ENCODE results near the gene RNASEH2B. TPM values are rescaled to one million over a fixed set of nuclear protein-coding genes. Genes with fewer than 3 reads are reported as not detected.

Gene RNASEH2B
- polyA plus RNA-seq, 2 of the 4 experiments (the other 2 are of a cell fraction) = 27.5 to 73.5 TPM

GRCh38 chr13:51001335-51001734, 91.7 kb downstream of the RNASEH2B start:
- no peak for TF ChIP-seq ZC3H11A (IDR thresholded peaks at IDR 0.05)
- no peak for TF ChIP-seq RFX5 (IDR thresholded peaks at IDR 0.05)
- TF ChIP-seq, protein P1, sequence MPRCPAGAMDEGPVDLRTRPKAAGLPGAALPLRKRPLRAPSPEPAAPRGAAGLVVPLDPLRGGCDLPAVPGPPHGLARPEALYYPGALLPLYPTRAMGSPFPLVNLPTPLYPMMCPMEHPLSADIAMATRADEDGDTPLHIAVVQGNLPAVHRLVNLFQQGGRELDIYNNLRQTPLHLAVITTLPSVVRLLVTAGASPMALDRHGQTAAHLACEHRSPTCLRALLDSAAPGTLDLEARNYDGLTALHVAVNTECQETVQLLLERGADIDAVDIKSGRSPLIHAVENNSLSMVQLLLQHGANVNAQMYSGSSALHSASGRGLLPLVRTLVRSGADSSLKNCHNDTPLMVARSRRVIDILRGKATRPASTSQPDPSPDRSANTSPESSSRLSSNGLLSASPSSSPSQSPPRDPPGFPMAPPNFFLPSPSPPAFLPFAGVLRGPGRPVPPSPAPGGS (IDR thresholded peaks at IDR 0.05) = no peak
- TF ChIP-seq POLR2AphosphoS2 (conservative IDR thresholded peaks at IDR 0.05; ENCODE audit: low read length) = no peak
- no peak for TF ChIP-seq ATOH8 (CRISPR knock-in tag; IDR thresholded peaks at IDR 0.05; ENCODE audit: low read depth)
- no peak for TF ChIP-seq ZSCAN20 (CRISPR knock-in tag; IDR thresholded peaks at IDR 0.05)
- no peak for TF ChIP-seq ELK1 (IDR thresholded peaks at IDR 0.05; ENCODE audit: low read depth, low read length)
- TF ChIP-seq FOXS1 (CRISPR knock-in tag; IDR thresholded peaks at IDR 0.05) = no peak
- no peak for TF ChIP-seq KDM1A (IDR thresholded peaks at IDR 0.05; ENCODE audit: low read depth)
- TF ChIP-seq GATA3 (IDR thresholded peaks at IDR 0.05; ENCODE audit: borderline replicate concordance) = no peak
- TF ChIP-seq SMC3 (IDR thresholded peaks at IDR 0.05) = no peak
- no peak for TF ChIP-seq JUNB (IDR thresholded peaks at IDR 0.05)
- TF ChIP-seq TP53 (CRISPR knock-in tag; IDR thresholded peaks at IDR 0.05) = no peak
- TF ChIP-seq MAZ (IDR thresholded peaks at IDR 0.05; ENCODE audit: borderline replicate concordance, low read depth, low read length) = no peak
- no peak for TF ChIP-seq CTCF (IDR thresholded peaks at IDR 0.05)
- no peak for TF ChIP-seq PBX3 (IDR thresholded peaks at IDR 0.05)
- no peak for TF ChIP-seq RARB (CRISPR knock-in tag; IDR thresholded peaks at IDR 0.05)
- TF ChIP-seq KDM5A (IDR thresholded peaks at IDR 0.05) = no peak
- TF ChIP-seq CHD2 (IDR thresholded peaks at IDR 0.05; ENCODE audit: low read length, partially characterized antibody) = no peak
- Histone ChIP-seq H3K4me1 (no peaks in the 10 kb centered on the region), H3K9me3 (no peaks in the 10 kb centered on the region), H3K27ac (no peak overlapping the region), H3K4me2 (no peak overlapping the region), H3K4me3 (no peak overlapping the region)
- FAIRE-seq (no peak), ATAC-seq (no peak), DNase-seq (ENCODE audit: low read depth in 1 of 2, low spot score in 1 of 2) (no peak)
- WGBS (ENCODE audit: missing lambda C conversion rate) = 58% methylated on average over 4 of the region's 8 CpGs
- POLR2A ChIA-PET = no interaction called here
- CTCF ChIA-PET = no interaction called here

DNA sequence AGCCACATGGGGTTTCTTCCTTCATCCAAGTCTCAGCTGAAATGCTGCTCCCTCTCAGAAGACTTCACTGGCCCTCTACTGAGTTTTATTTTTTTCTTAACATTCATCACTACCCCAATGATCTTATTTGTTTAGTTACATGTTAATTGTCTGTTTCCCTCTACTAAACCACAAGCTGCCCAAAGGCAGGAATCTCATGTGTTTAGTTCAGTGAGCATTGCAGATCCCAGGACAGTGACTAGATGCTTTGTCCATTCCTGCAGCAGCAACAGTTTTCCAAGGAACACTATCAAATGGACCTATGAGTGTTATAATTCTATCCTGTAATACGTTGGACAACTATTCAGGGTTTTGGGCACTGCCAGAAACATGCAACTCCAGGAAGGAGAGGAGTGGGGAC, 93.1 kb downstream of the RNASEH2B start:
- Histone ChIP-seq H3K4me1 (no peaks in the 10 kb centered on the region), H3K9me3 (no peaks in the 10 kb centered on the region), H3K4me3 (no peak overlapping the region), H3K27ac (no peak overlapping the region), H3K4me2 (no peak overlapping the region)
- FAIRE-seq (no peak), ATAC-seq (no peak), DNase-seq (ENCODE audit: low read depth in 1 of 2, low spot score in 1 of 2) (no peak)
- 25% methylated on average over 1 of the region's 1 CpG for WGBS (ENCODE audit: missing lambda C conversion rate)
- no peak for TF ChIP-seq JUN (IDR thresholded peaks at IDR 0.05)
- TF ChIP-seq GATA3 (IDR thresholded peaks at IDR 0.05; ENCODE audit: borderline replicate concordance) = no peak
- TF ChIP-seq JUNB (IDR thresholded peaks at IDR 0.05) = no peak
- TF ChIP-seq EP300 (IDR thresholded peaks at IDR 0.05) = no peak
- TF ChIP-seq REST (IDR thresholded peaks at IDR 0.05) = no peak
- TF ChIP-seq HES2 (IDR thresholded peaks at IDR 0.05) = no peak
- TF ChIP-seq TFCP2L1 (CRISPR knock-in tag; IDR thresholded peaks at IDR 0.05) = no peak
- TF ChIP-seq HOXA7 (CRISPR knock-in tag; IDR thresholded peaks at IDR 0.05) = no peak
- POLR2A ChIA-PET = no interaction called here
- CTCF ChIA-PET = interaction anchor here (0.9 to 2.3 kb wide), 2 partner anchors 9 to 14 kb away, joined by 3 to 7 read pairs; no protein-coding TSS in a partner anchor
